ENCODE data around the gene OTP.
"Not testable (repeated sequence)": the region's sequence is repeated elsewhere in the genome, so short reads cannot be mapped to it uniquely, and the experiment has no call there.

Gene OTP

DNA sequence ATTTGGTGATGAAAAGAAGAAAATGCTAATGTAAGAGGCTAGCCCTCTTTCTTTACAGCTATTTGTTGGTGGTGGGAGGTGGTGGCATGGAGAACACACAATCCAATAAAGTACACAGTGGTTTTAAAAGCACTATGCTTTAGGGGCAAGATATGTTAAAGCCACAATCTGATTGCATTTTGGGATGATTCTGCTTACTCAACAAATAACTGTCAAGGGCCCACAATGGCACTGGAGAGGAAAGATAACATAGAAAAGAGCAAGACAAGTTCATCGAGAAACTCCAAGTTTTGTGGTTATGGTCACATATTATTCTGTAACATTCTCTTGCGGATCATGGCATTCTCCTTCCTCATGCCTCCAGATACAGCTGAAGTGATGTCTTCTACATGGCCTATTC is 38.8 kb downstream of the OTP start:
- no peak for DNase-seq

DNA sequence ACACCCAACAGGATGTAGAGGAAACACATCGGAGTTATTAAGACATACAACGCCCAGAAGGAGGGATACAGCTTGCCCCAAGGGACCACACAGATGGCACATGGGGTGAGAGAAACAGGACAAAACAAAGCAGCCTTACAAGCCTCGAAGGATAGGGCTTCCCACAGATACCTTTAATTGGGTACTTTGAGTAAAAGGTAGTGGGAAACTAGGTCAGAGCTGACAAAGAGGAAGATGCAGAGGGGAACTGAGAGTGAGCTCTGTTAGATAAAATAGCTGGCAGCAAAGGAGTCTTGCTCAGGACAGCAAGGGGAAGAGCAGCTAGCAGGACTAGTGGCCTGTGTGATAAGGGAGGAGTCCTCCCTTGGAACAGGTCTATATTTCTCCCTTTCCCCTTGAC is 48.2 kb downstream of the OTP start:
- no peak for DNase-seq

DNA sequence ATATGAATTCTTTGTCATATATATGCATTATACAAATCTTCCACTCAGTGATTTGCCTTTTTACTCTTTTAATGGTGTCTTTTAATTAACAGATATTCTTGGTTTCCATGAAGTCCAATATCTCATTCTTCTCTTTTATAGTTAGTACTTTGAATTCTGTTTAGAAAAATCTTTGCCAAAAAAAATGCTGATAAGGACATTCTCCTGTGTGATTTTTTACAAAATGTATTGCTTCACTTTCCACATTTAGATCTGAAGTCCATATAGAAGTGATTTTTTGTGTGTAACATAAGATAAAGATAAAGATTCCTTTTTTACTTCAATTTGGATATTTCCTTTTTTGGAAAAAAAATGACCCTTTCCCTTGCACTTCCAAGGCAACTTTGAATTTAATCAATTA is 50.3 kb downstream of the OTP start:
- no peak for DNase-seq

- DNase-seq = no peak
Observed at GRCh38 chr5:77586101-77586500, 52.4 kb downstream of the OTP start.

- not testable (repeated sequence) for DNase-seq
Observed at GRCh38 chr5:77582143-77582542, 56.4 kb downstream of the OTP start.

Measured in activated CD4-positive, alpha-beta T cell treated with anti-CD3 and anti-CD28 coated beads for 1 hour (primary cell).